Transverse colon (tissue), 4 donors: Measurements from ENCODE around the gene GSG1L. TPM values are rescaled to one million over a fixed set of nuclear protein-coding genes. Genes with fewer than 3 reads are reported as not detected.

Source experiments
- DNase-seq: peaks from one replicate; pipeline ENCODE4 v3.0.0-alpha.2; 2019
- H3K27ac ChIP-seq, 4 donors: fragments of 200-600 bp; sonication (generic); 2 replicates each; pipeline ENCODE4 v1.5.1; 2016 to 2018; ENCODE audit warnings: inconsistent platforms in 4 of 4
- H3K27me3 ChIP-seq: fragments of 200-600 bp; sonication (generic); 2 replicates; pipeline ENCODE4 v1.5.1; 2017; ENCODE audit warnings: inconsistent platforms
- H3K36me3 ChIP-seq, 4 donors: fragments of 200-600 bp; sonication (generic); 2 replicates each; pipeline ENCODE4 v1.5.1; 2017 to 2019; ENCODE audit warnings: inconsistent platforms in 4 of 4
- H3K4me1 ChIP-seq, 4 donors: fragments of 200-600 bp; sonication (generic); 2 replicates each; pipeline ENCODE4 v1.5.1; 2017 to 2020; ENCODE audit warnings: inconsistent platforms in 4 of 4
- H3K4me3 ChIP-seq, 4 donors: fragments of 200-600 bp; sonication (generic); 1 replicate in 1 of 4; 2 replicates in 3 of 4; pipeline versions ENCODE4 v1.5.1 to v1.6.1; 2017 to 2019; ENCODE audit warnings: inconsistent platforms in 4 of 4
- H3K9me3 ChIP-seq, 2 donors: fragments of 200-600 bp; sonication (generic); 2 replicates each; pipeline ENCODE4 v1.5.1; 2017 to 2019; ENCODE audit warnings: inconsistent platforms in 2 of 2
- EP300 ChIP-seq: sonication (generic); formaldehyde crosslinking; IDR thresholded peaks from one replicate; pipeline ENCODE4 v1.6.1; 2017; ENCODE audit warnings: antibody characterized with exemption, low read depth
- POLR2A ChIP-seq: fragments of 450-650 bp; IDR thresholded peaks from one replicate; pipeline ENCODE4 v1.6.1; 2016; ENCODE audit warnings: antibody characterized with exemption, mild to moderate bottlenecking, moderate library complexity
- POLR2AphosphoS5 ChIP-seq, 3 donors: sonication (generic); formaldehyde crosslinking; IDR thresholded peaks; one replicate each; pipeline ENCODE4 v1.6.1; 2016; ENCODE audit warnings: antibody characterized with exemption in 3 of 3
- WGBS, 2 donors: methylation state at CpG; one replicate each; pipeline ENCODE4 v1.1.5; 2018; ENCODE audit warnings: low coverage in 1 of 2; 5-methylcytosine and 5-hydroxymethylcytosine counted together
- in situ Hi-C, 4 donors: fragments of 200-750 bp; cut with MboI; loops; one replicate each; pipeline versions ENCODE4 v1.15.0 to v1.15.1; 2017; ENCODE audit warnings: low sequenced_read_pairs in 3 of 4, low pct_ligation_motif_present in 1 of 4, low pct_unique_long_range_greater_than_20kb in 1 of 4
- intact Hi-C: fragments of 100-400 bp; cut with DNase I; formaldehyde crosslinking; loops from one replicate; pipeline ENCODE4 v1.15.1; 2023; ENCODE audit warnings: low total_unique reads
- total RNA-seq, 4 donors: library from RNA; depleted of rRNA; stranded (reverse); fragments of >200 nt; gene quantifications; one replicate each; pipeline ENCODE4 v1.1.0, GENCODE V29; 2016
- TF ChIP-seq, protein P1 (sequence below), 5 experiments: fragments of 200-600 bp in 3 of 5; fragments of 450-650 bp in 2 of 5; sonication (generic) in 3 of 5; IDR thresholded peaks; 1 replicate in 2 of 5; 2 replicates in 3 of 5; pipeline ENCODE4 v1.5.1; 2016 to 2017; ENCODE audit warnings: antibody characterized with exemption in 5 of 5, inconsistent platforms in 3 of 5, mild to moderate bottlenecking in 2 of 5, moderate library complexity in 1 of 5

GSG1L gene
- total RNA-seq, 4 donors from 2014 or later: not detected

DNA sequence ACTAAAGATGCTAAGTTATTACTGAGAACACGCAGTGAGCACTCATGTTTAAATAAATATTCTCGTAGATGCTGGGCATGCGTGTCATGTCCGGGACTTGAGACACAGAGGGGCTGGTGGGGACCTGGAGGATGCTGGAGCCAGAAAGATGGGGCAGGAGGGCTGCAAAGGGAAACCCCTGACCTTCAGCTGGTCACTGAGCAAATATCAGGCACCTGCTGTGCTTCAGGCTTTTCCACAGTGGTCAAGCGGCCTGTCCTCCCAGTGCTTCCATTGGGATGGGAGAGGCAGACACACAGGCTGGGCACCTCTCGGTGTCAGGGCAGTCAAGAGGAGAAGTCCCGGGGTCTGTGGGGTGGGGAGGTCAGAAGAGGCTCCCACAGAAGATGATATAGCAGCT, 211.4 kb downstream of the GSG1L start:
- Histone ChIP-seq H3K9me3 (no peaks in the 10 kb centered on the region), H3K4me3 (no peak overlapping the region), H3K27ac (no peak overlapping the region), H3K36me3 (no peaks in the 10 kb centered on the region), H3K4me1 (no peaks in the 10 kb centered on the region), H3K27me3 (peaks cover 9% of the 10 kb centered on the region)
- intact Hi-C loops (no loop called here), in situ Hi-C loops (no loop called here)
- DNase-seq: no peak
- 60 to 81% methylated on average over 1 to 7 of the region's 7 CpGs for WGBS, 2 donors
- TF ChIP-seq POLR2A (no peak), POLR2AphosphoS5 (IDR thresholded peaks at IDR 0.05) (no peak), EP300 (no peak)
- TF ChIP-seq, protein P1, sequence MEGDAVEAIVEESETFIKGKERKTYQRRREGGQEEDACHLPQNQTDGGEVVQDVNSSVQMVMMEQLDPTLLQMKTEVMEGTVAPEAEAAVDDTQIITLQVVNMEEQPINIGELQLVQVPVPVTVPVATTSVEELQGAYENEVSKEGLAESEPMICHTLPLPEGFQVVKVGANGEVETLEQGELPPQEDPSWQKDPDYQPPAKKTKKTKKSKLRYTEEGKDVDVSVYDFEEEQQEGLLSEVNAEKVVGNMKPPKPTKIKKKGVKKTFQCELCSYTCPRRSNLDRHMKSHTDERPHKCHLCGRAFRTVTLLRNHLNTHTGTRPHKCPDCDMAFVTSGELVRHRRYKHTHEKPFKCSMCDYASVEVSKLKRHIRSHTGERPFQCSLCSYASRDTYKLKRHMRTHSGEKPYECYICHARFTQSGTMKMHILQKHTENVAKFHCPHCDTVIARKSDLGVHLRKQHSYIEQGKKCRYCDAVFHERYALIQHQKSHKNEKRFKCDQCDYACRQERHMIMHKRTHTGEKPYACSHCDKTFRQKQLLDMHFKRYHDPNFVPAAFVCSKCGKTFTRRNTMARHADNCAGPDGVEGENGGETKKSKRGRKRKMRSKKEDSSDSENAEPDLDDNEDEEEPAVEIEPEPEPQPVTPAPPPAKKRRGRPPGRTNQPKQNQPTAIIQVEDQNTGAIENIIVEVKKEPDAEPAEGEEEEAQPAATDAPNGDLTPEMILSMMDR (IDR thresholded peaks at IDR 0.05): no peak

DNA sequence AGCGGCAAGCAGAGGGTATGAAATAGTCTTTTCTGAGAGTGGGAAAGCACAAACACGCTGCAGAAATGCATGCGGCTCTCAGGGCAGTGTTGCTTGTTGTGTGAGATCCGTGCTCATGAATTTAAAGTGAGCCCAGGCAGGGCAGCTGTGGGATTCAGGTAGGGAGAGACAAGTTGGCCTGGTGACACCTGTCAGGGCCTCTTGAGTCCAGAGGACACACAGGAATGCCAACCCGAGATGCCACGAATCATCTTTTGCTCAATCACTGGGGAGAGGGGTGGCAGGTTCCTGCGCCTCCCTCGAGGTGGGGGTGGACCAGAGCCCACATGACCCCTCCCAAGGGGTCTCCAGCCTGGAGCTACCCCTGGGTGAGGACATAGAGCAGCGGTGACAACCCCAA, 211.9 kb downstream of the GSG1L start:
- in situ Hi-C loops: no loop called here
- no peak overlapping the region for H3K4me3 ChIP-seq
- intact Hi-C loops: no loop called here
- no peak for DNase-seq
- H3K4me1 ChIP-seq: no peaks in the 10 kb centered on the region
- TF ChIP-seq EP300 (no peak), POLR2A (no peak), POLR2AphosphoS5 (IDR thresholded peaks at IDR 0.05) (no peak)
- TF ChIP-seq, protein P1 (IDR thresholded peaks at IDR 0.05): no peak
- H3K9me3 ChIP-seq: no peaks in the 10 kb centered on the region
- no peak overlapping the region for H3K27ac ChIP-seq
- WGBS, 2 donors: 57 to 65% methylated on average over 3 to 9 of the region's 9 CpGs
- peaks cover 9% of the 10 kb centered on the region for H3K27me3 ChIP-seq
- H3K36me3 ChIP-seq: no peaks in the 10 kb centered on the region

DNA sequence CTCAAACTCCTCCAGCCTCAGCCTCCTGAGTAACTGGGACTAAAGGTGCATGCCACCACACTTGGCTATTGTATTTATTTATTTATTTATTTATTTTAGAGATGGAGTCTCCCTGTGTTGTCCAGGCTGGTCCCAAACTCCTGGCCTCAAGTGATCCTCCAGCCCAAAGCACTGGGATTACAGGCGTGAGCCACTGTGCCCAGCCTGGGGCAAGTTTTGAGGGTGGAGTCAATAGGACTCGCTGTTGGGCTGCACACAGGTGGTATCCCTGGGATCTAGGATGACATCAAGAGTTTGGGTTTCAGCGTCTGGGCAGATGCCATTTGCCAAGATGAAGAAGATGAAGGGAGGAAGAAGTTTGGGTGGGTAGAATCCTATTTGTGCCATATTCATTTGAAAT, 213.9 kb downstream of the GSG1L start:
- TF ChIP-seq POLR2AphosphoS5 (IDR thresholded peaks at IDR 0.05) (no peak), POLR2A (no peak), EP300 (no peak)
- TF ChIP-seq, protein P1 (IDR thresholded peaks at IDR 0.05): no peak
- no peak for DNase-seq
- Histone ChIP-seq H3K27me3 (peaks cover 9% of the 10 kb centered on the region), H3K36me3 (no peaks in the 10 kb centered on the region), H3K4me1 (no peaks in the 10 kb centered on the region), H3K9me3 (no peaks in the 10 kb centered on the region), H3K27ac (no peak overlapping the region), H3K4me3 (no peak overlapping the region)
- intact Hi-C loops (no loop called here), in situ Hi-C loops (no loop called here)
- 47 to 85% methylated on average over 2 to 3 of the region's 3 CpGs for WGBS, 2 donors

DNA sequence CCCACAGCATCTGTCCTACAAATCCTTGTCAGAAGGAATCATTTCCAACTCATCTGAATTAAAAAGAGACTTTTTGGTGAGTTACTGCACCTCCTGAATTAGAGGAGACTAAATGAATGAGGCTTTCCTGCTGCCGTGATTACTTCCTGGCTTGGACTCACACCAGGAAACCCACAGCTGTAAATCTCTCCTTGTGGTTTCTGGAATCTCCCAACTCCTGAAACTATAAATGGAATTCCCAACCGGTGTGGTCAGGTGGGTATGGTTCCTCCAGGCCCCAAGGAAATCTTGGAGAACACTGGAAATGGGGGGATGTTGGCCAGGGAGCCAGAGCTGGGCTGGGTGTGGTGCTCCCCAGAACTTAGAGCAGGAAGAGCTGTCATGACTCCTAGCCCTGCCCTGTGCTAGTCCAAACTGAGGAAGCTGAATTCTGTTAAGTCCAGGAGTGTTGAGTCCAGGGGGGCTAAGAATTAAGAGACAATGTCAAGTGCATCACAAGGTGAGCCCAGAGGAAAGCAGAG, 216.4 kb downstream of the GSG1L start:
- no peak overlapping the region for H3K27ac ChIP-seq
- H3K9me3 ChIP-seq: no peaks in the 10 kb centered on the region
- in situ Hi-C loops: no loop called here
- no peaks in the 10 kb centered on the region for H3K36me3 ChIP-seq
- DNase-seq: no peak
- H3K4me3 ChIP-seq: no peak overlapping the region
- intact Hi-C loops: no loop called here
- TF ChIP-seq EP300 (no peak), POLR2AphosphoS5 (IDR thresholded peaks at IDR 0.05) (no peak), POLR2A (no peak)
- TF ChIP-seq, protein P1 (IDR thresholded peaks at IDR 0.05): no peak
- peaks cover under 1% of the 10 kb centered on the region for H3K27me3 ChIP-seq
- H3K4me1 ChIP-seq: no peaks in the 10 kb centered on the region
- 0% methylated on average over 2 of the region's 2 CpGs; no CpG with 5 or more reads in 1 of the 2 donors for WGBS, 2 donors
